ENCODE data around the gene EFCAB6.
A peak's percentile ranks its signal among the peaks of the same experiment; 100 is the strongest.

EFCAB6 gene

GRCh38 chr22:43520632-43521039 lies 291.5 kb downstream of the EFCAB6 start:
- DNase-seq, result no peak

- DNase-seq, result no peak
These were observed 295.0 kb downstream of the EFCAB6 start for GRCh38 chr22:43516996-43517635.

GRCh38 chr22:43516386-43516785 lies 295.7 kb downstream of the EFCAB6 start:
- no peak for DNase-seq

- no peak for DNase-seq
These were observed 296.2 kb downstream of the EFCAB6 start for GRCh38 chr22:43515902-43516301.

GRCh38 chr22:43515411-43515810 lies 296.7 kb downstream of the EFCAB6 start:
- DNase-seq, result no peak

GRCh38 chr22:43514476-43515157 lies 297.5 kb downstream of the EFCAB6 start:
- DNase-seq, result no peak

- no peak for DNase-seq
These were observed 299.8 kb downstream of the EFCAB6 start for GRCh38 chr22:43512279-43512678.

GRCh38 chr22:43511276-43511910 lies 300.7 kb downstream of the EFCAB6 start:
- no peak for DNase-seq

GRCh38 chr22:43510281-43511070 lies 301.6 kb downstream of the EFCAB6 start:
- no peak for DNase-seq

- no peak for DNase-seq
These were observed 302.8 kb downstream of the EFCAB6 start for GRCh38 chr22:43509337-43509736.

- DNase-seq, result no peak
These were observed 303.6 kb downstream of the EFCAB6 start for GRCh38 chr22:43508489-43508888.

- DNase-seq, result no peak
These were observed 304.9 kb downstream of the EFCAB6 start for GRCh38 chr22:43507235-43507634.

- DNase-seq, result no peak
These were observed 305.6 kb downstream of the EFCAB6 start for GRCh38 chr22:43506487-43506886.

- DNase-seq, result no peak
These were observed 306.2 kb downstream of the EFCAB6 start for GRCh38 chr22:43505896-43506295.

GRCh38 chr22:43505423-43505822 lies 306.7 kb downstream of the EFCAB6 start:
- no peak for DNase-seq

- DNase-seq, result no peak
These were observed 307.3 kb downstream of the EFCAB6 start for GRCh38 chr22:43504666-43505261.

- no peak for DNase-seq
These were observed 308.0 kb downstream of the EFCAB6 start for GRCh38 chr22:43504068-43504467.

- DNase-seq, result peak; percentile 32
These were observed 309.7 kb downstream of the EFCAB6 start for GRCh38 chr22:43502306-43502874.

- DNase-seq, result peak; percentile 88
These were observed 310.2 kb downstream of the EFCAB6 start for GRCh38 chr22:43501878-43502277.

GRCh38 chr22:43500792-43501785 lies 311.0 kb downstream of the EFCAB6 start:
- no peak for DNase-seq

- DNase-seq, result no peak
These were observed 313.2 kb downstream of the EFCAB6 start for GRCh38 chr22:43498856-43499253.

Measured in NCI-H2171 (cell line).